Astrocyte of the cerebellum (primary cell): Measurements from ENCODE around the gene MBOAT2.
"Not testable (repeated sequence)": the region's sequence is repeated elsewhere in the genome, so short reads cannot be mapped to it uniquely, and the experiment has no call there.

Experiments used
- DNase-seq: peaks from one replicate; pipeline ENCODE4 v3.0.0-alpha.2; 2011; ENCODE audit warnings: low read depth
- H3K4me3 ChIP-seq: 2 replicates; pipeline ENCODE4 v1.5.1; 2011; ENCODE audit warnings: mild to moderate bottlenecking, low read depth, low read length, moderate library complexity
- in situ Hi-C: cut with HindIII; loops from 2 replicates; pipeline ENCODE4 v1.10.0; 2017; ENCODE audit warnings: low sequenced_read_pairs
- TF ChIP-seq, protein P1 (sequence below): IDR thresholded peaks from 2 replicates; pipeline ENCODE4 v1.5.1; 2012; ENCODE audit warnings: low read length, low read depth, moderate library complexity, mild to moderate bottlenecking; ENCODE audit errors: missing control alignments

The MBOAT2 gene

DNA sequence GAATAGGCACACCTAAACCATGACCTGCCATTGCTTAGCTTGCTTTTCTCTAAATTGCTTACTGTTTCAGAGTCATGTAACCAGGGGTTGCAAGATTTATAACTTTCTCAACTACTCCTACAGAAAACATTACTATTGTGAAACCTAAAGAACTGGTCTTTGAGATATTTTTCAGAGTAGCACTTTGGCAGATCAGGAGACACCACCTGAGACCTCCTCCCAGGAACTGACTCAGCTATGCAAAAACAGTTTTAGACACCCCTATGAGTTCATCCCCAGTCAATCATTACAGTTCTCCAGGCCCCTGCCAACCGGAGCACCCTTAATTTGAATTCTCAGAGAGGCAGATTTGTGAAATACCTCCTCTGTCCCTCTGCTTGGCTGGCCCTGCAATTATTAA is 80.3 kb downstream of the MBOAT2 start:
- in situ Hi-C loops: no loop called here
- H3K4me3 ChIP-seq: no peak overlapping the region
- DNase-seq: no peak
- TF ChIP-seq, protein P1, sequence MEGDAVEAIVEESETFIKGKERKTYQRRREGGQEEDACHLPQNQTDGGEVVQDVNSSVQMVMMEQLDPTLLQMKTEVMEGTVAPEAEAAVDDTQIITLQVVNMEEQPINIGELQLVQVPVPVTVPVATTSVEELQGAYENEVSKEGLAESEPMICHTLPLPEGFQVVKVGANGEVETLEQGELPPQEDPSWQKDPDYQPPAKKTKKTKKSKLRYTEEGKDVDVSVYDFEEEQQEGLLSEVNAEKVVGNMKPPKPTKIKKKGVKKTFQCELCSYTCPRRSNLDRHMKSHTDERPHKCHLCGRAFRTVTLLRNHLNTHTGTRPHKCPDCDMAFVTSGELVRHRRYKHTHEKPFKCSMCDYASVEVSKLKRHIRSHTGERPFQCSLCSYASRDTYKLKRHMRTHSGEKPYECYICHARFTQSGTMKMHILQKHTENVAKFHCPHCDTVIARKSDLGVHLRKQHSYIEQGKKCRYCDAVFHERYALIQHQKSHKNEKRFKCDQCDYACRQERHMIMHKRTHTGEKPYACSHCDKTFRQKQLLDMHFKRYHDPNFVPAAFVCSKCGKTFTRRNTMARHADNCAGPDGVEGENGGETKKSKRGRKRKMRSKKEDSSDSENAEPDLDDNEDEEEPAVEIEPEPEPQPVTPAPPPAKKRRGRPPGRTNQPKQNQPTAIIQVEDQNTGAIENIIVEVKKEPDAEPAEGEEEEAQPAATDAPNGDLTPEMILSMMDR: no peak

DNA sequence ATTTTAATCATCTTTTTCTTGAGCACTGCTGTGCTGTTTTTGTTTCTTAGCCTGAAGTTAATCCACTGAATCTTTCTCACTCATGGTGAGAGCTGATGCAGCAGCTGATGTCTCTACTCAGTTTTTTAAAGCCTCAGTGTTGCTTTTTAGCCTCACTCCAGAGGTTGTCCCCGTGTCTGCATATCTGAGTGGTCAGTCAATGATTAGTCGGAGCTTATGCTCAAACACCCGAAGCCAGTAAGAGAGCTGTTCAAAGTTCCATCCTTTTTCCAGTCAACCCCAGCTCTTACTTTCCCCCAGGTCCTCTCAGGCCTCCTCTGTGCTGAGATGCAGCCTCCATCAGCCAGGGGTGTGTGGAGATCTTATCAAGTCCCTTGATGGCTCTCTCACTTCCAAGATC is 81.1 kb downstream of the MBOAT2 start:
- H3K4me3 ChIP-seq: no peak overlapping the region
- TF ChIP-seq, protein P1: no peak
- in situ Hi-C loops: no loop called here
- DNase-seq: no peak

DNA sequence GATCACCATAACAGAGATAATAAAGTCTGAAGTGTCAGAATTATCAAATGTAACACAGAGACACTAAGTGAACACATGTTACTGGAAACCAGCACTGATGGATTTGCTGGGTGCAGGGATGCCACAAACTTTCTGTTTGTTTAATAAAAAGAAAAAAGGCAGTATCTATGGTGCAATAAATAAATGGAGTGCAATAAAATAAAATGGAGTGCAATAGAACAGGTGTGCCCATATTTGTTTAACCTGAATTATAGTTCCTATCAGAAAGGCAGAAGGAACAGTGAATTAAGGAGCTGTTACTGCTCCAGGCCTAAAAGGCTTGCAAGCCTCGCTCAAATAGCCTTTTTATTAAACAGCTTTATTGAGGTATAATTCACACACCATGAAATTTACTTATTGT is 85.1 kb downstream of the MBOAT2 start:
- TF ChIP-seq, protein P1: no peak
- in situ Hi-C loops: no loop called here
- no peak overlapping the region for H3K4me3 ChIP-seq
- no peak for DNase-seq

DNA sequence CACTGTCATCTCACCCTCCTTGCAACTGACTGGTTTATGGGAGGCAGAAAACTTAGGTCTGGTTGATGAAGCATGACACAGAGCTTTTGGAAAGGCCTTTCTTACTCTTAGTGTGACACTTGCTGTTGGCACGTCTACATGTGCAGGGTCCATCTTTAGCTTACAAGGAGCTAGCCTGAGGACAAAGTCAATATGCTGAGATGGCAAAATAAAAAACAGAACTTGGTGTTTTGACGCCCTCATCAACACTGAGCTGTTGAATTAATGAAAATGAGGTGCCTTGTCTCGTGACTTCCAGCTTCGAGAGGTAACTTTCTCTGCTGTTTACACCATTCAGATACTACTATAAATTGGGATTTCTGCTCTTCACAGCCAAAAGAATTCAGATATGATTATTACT is 87.5 kb downstream of the MBOAT2 start:
- in situ Hi-C loops: no loop called here
- DNase-seq: no peak
- TF ChIP-seq, protein P1: no peak
- H3K4me3 ChIP-seq: no peak overlapping the region

DNA sequence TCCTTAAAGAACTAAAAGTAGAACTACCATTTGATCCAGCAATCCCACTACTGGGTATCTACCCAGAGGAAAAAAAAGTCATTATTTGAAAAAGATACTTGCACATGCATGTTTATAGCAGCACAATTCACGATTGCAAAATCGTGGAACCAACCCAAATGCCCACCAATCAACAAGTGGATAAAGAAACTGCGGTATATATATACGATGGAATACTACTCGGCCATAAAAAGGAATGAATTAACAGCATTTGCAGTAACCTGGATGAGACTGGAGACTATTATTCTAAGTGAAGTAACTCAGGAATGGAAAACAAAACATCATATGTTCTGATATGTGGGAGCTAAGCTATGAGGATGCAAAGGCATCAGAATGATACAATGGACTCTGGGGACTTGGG is 89.7 kb downstream of the MBOAT2 start:
- DNase-seq, H3K4me3 ChIP-seq, in situ Hi-C loops: not testable (repeated sequence)

DNA sequence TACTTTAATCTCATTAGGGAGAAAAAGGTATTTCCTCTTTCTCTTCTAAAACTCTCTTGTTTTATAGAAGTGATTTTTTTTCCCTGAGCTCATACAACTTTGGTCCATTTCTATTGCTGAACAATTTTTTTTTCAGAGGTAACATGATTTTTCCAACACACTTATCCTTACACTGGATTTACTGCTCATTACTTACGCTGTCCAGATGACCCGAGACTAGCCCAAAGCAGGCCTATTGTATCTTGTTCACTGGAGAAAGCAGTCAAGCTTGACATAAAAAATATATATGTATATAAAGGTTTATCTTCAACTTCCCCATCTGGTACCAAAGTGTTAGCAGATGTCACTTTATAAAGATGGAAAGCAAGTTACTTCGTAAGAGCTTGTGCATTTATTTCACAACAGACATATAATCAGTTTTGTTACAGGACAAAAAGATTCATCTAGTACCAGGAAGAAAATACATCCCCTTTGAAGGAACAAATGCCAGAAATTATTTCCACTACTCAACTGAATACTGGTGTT is 95.7 kb downstream of the MBOAT2 start:
- no peak for DNase-seq
- TF ChIP-seq, protein P1: no peak
- no peak overlapping the region for H3K4me3 ChIP-seq
- in situ Hi-C loops: no loop called here

DNA sequence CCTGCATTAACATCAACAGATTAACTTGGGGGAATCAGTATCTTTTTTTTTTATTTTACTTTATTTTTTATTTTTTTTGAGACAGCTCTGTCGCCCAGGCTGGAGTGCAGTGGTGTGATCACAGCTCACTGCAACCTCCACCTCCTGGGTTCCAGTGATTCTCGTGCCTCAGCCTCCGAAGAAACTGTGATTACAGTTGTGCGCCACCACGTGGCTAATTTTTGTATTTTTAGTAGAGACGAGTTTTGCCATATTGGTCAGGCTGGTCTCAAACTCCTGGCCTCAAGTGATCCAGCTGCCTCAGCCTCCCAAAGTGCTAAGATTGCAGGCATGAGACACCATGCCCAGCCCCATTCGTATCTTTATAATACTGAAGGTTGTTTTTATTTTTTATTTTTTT is 99.6 kb downstream of the MBOAT2 start:
- in situ Hi-C loops, DNase-seq, H3K4me3 ChIP-seq: not testable (repeated sequence)

DNA sequence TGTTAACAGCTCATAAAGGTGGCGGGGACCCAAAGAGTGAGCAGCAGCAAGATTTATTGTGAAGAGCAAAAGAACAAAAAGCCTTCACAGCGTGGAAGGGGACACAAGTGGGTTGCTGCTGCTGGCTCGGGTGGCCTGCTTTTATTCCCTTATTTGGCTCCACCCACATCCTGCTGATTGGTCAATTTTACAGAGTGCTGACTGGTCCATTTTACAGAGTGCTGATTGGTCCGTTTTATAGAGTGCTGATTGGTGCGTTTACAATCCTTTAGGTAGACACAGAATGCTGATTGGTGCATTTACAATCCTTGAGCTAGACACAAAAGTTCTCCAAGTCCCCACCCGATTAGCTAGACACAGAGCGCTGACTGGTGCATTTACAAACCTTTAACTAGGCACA is 100.7 kb downstream of the MBOAT2 start:
- DNase-seq, in situ Hi-C loops, H3K4me3 ChIP-seq: not testable (repeated sequence)

DNA sequence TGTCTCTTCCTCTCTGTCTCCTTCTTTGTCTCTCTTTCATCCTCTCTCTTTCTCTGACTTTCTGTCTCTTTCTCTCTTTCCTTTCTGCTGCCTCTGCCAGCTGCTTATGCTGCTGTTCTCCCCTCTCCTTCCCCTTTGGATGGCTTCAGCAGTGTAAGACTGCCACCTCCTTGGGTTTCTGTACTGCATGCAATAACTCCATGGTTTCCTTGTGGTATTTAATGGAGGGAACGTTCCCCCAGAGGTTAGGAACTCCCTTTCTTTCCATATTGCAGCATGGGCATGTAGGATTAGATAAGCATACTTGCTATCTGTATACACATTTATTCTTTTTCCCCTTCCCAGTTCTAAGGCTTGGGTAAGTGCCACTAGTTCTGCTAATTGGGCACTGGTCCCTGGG is 106.3 kb downstream of the MBOAT2 start:
- H3K4me3 ChIP-seq, DNase-seq, in situ Hi-C loops: not testable (repeated sequence)

DNA sequence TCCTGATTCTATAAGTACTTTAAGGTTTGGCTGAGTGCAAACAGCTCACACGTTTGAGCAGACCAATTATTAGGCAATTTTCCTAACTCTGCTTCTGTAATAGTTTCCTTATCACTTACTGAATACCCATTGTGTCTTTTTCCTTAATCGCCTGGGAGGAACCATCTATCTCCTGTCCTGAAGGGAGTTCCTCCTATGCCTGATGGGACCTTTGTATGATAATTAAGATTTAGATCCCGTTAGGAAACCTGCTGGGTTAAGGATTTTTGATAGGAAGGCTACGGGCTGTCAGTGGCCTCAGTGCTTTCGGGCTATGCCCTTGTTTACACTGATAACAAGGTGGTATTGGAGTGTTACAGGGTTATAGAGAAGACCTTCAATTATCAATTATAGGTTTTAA is 106.8 kb downstream of the MBOAT2 start:
- H3K4me3 ChIP-seq, in situ Hi-C loops, DNase-seq: not testable (repeated sequence)

DNA sequence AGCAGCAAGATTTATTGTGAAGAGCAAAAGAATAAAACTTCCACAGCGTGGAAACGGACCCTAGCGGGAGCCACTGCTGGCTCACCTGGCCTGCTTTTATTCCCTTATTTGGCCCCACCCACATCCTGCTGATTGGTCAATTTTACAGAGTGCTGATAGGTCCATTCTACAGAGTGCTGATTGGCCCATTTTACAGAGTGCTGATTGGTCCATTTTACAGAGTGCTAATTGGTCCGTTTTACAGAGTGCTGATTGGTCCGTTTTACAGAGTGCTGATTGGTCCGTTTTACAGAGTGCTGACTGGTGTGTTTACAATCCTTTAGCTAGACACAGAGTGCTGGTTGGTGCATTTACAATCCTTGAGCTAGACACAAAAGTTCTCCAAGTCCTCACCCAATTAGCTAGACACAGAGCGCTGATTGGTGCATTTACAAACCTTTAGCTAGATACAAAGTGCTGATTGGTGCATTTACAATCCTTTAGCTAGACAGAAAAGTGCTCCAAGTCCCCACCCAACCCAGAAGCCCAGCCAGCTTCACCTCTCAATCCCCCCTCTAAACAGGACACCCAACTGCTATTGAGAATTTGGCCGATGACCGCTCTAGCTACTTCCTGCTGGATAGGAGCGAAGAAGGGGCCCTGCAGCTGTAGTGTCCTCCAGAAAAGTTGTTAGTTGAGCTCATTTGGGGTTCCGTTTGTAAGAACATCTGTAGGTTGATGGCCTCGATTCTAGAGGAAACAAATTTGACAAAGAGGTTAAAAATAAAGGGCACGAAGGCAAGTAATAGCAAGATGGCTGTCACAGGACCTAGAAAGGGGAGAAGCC is 108.2 kb downstream of the MBOAT2 start:
- H3K4me3 ChIP-seq, DNase-seq, in situ Hi-C loops: not testable (repeated sequence)
